IMR-90 (cell line): ENCODE results near the gene SLC35F3. TPM values are rescaled to one million over a fixed set of nuclear protein-coding genes. Genes with fewer than 3 reads are reported as not detected.

Source experiments
- ATAC-seq: fragments of 200-7000 bp; cut with Tn5 transposase; 2 replicates; pipeline ENCODE4 v1.9.1; 2020; ENCODE audit warnings: low read depth, mild to moderate bottlenecking, moderate library complexity
- BruUV-seq: library from RNA; stranded (reverse); fragments of 400-500 nt; replicated peaks from 2 replicates; lab custom pipeline; 2021; lab: Mats Ljungman, UMichigan
- CTCF ChIA-PET: fragments of 300-600 bp; formaldehyde crosslinking; extraction: SDS; loops from one replicate; lab custom pipeline; 2021; ENCODE audit warnings: antibody characterized with exemption; lab: Yijun Ruan, JAX
- POLR2A ChIA-PET: fragments of 300-600 bp; sonication (Branson Sonifier 250); formaldehyde crosslinking; loops from one replicate; lab custom pipeline; 2022; ENCODE audit warnings: antibody characterized with exemption; ENCODE audit not compliant: unreplicated experiment; lab: Charles Lee
- DNase-seq: peaks from one replicate; pipeline ENCODE4 v3.0.0; 2013
- H2AFZ ChIP-seq: replicated peaks from 2 replicates; pipeline ENCODE3; 2013; ENCODE audit warnings: low read length, mild to moderate bottlenecking; ENCODE audit not compliant: poor library complexity
- H2AK5ac ChIP-seq: 2 replicates; pipeline ENCODE4 v1.6.1; 2013; ENCODE audit warnings: low read depth, low read length, inconsistent platforms
- H2AK9ac ChIP-seq: replicated peaks from 2 replicates; pipeline ENCODE3; 2013; ENCODE audit warnings: mild to moderate bottlenecking, low read depth, low read length, moderate library complexity; ENCODE audit not compliant: poor library complexity
- H2BK120ac ChIP-seq: 2 replicates; pipeline ENCODE4 v1.6.1; 2013; ENCODE audit warnings: low read depth, low read length, inconsistent platforms
- H2BK15ac ChIP-seq: 3 replicates; pipeline ENCODE4 v1.6.1; 2013; ENCODE audit warnings: low read depth, low read length, inconsistent platforms
- H2BK20ac ChIP-seq: 2 replicates; pipeline ENCODE4 v1.6.1; 2013; ENCODE audit warnings: low read depth, mild to moderate bottlenecking, inconsistent platforms, low read length, moderate library complexity
- H2BK5ac ChIP-seq: 2 replicates; pipeline ENCODE4 v1.6.1; 2013; ENCODE audit warnings: mild to moderate bottlenecking, low read depth, low read length, inconsistent platforms; ENCODE audit not compliant: poor library complexity, severe bottlenecking
- H3K14ac ChIP-seq: replicated peaks from 2 replicates; pipeline ENCODE4 v1.6.1; 2013; ENCODE audit warnings: low read depth, low read length, inconsistent platforms
- H3K18ac ChIP-seq: 2 replicates; pipeline ENCODE4 v1.6.1; 2013; ENCODE audit warnings: low read depth, low read length, control low read depth
- H3K23ac ChIP-seq: 2 replicates; pipeline ENCODE4 v1.6.1; 2013; ENCODE audit warnings: low read depth, low read length, inconsistent platforms
- H3K27ac ChIP-seq: 2 replicates; pipeline ENCODE4 v1.5.1; 2013; ENCODE audit warnings: mild to moderate bottlenecking, control low read depth, low read length; ENCODE audit not compliant: insufficient read depth
- H3K27me3 ChIP-seq: 2 replicates; pipeline ENCODE4 v1.6.1; 2013; ENCODE audit warnings: low read length; ENCODE audit not compliant: control insufficient read depth, insufficient read depth
- H3K36me3 ChIP-seq: 2 replicates; pipeline ENCODE4 v1.6.1; 2013; ENCODE audit warnings: low read length, mixed read lengths; ENCODE audit not compliant: control insufficient read depth, insufficient read depth
- H3K4ac ChIP-seq: 2 replicates; pipeline ENCODE4 v1.6.1; 2013; ENCODE audit warnings: low read depth, low read length, inconsistent platforms
- H3K4me1 ChIP-seq: 2 replicates; pipeline ENCODE4 v1.6.1; 2013; ENCODE audit warnings: low read length, mixed read lengths; ENCODE audit not compliant: control insufficient read depth, insufficient read depth
- H3K4me2 ChIP-seq: 2 replicates; pipeline ENCODE4 v1.6.1; 2013; ENCODE audit warnings: low read depth, mild to moderate bottlenecking, control low read depth, low read length, moderate library complexity
- H3K4me3 ChIP-seq: 2 replicates; pipeline ENCODE4 v1.5.1; 2013; ENCODE audit warnings: low read depth, mild to moderate bottlenecking, control low read depth, low read length, moderate library complexity; ENCODE audit not compliant: insufficient read depth
- H3K56ac ChIP-seq: 2 replicates; pipeline ENCODE4 v1.6.1; 2013; ENCODE audit warnings: low read length, inconsistent platforms; ENCODE audit not compliant: insufficient read depth; ENCODE audit errors: extremely low read depth
- H3K79me1 ChIP-seq, 2 experiments: 2 replicates each; pipeline ENCODE4 v1.6.1; 2013; ENCODE audit warnings: low read length in 2 of 2, inconsistent platforms in 1 of 2, low read depth in 1 of 2
- H3K9ac ChIP-seq: 2 replicates; pipeline ENCODE4 v1.6.1; 2013; ENCODE audit warnings: low read depth, low read length, control low read depth
- H3K9me1 ChIP-seq: 2 replicates; pipeline ENCODE4 v1.6.1; 2013; ENCODE audit warnings: low read length, inconsistent platforms; ENCODE audit not compliant: insufficient read depth
- H3K9me3 ChIP-seq: 2 replicates; pipeline ENCODE4 v1.6.1; 2013; ENCODE audit warnings: low read length; ENCODE audit not compliant: control insufficient read depth, insufficient read depth
- H4K20me1 ChIP-seq: 2 replicates; pipeline ENCODE4 v1.6.1; 2013; ENCODE audit warnings: low read length, inconsistent platforms; ENCODE audit not compliant: insufficient read depth
- H4K5ac ChIP-seq: 2 replicates; pipeline ENCODE4 v1.6.1; 2013; ENCODE audit warnings: mild to moderate bottlenecking, low read depth, low read length, control low read depth
- H4K8ac ChIP-seq, 2 experiments: 2 replicates each; pipeline ENCODE4 v1.6.1; 2013; ENCODE audit warnings: low read depth in 2 of 2, low read length in 2 of 2, control low read depth in 1 of 2, inconsistent platforms in 1 of 2
- H4K91ac ChIP-seq: 2 replicates; pipeline ENCODE4 v1.6.1; 2013; ENCODE audit warnings: low read depth, low read length, inconsistent platforms; ENCODE audit not compliant: insufficient read depth
- BHLHE40 ChIP-seq: fragments of 150-350 bp; IDR thresholded peaks from 2 replicates; pipeline ENCODE4 v1.6.1; 2016; ENCODE audit warnings: mild to moderate bottlenecking, low read depth, low read length
- WGBS, 2 experiments: methylation state at CpG; one replicate each; pipeline versions ENCODE4 v1.1.5 to v1.1.7; 2013; ENCODE audit warnings: missing lambda C conversion rate in 2 of 2; ENCODE audit not compliant: insufficient read length in 1 of 2; ENCODE audit errors: extremely low coverage in 2 of 2; 5-methylcytosine and 5-hydroxymethylcytosine counted together
- dilution Hi-C: fragments of 300-500 bp; cut with HindIII; formaldehyde crosslinking; loops from one replicate; pipeline ENCODE4 v1.14.3; 2018; ENCODE audit warnings: low sequenced_read_pairs; ENCODE audit not compliant: unreplicated experiment
- in situ Hi-C: fragments of 300-500 bp; cut with MboI; formaldehyde crosslinking; loops from 3 replicates; pipeline ENCODE4 v1.14.3; 2019; ENCODE audit warnings: low sequenced_read_pairs, inconsistent platforms, mixed read lengths
- intact Hi-C: fragments of 100-400 bp; cut with micrococcal nuclease; formaldehyde crosslinking; loops from 2 replicates; pipeline ENCODE4 v1.10.0; 2022
- polyA plus RNA-seq, 3 experiments: library from polyadenylated mRNA; depleted of rRNA; stranded (reverse); fragments of >200 nt; gene quantifications; 2 replicates each; pipeline ENCODE4 v1.2.3, GENCODE V29; 2012; ENCODE audit warnings: low replicate concordance in 1 of 3
- total RNA-seq: library from RNA; depleted of rRNA; stranded (reverse); fragments of >200 nt; gene quantifications from 2 replicates; pipeline ENCODE4 v1.2.3, GENCODE V29; 2012

SLC35F3 gene
- total and polyA plus RNA-seq, 2 of the 4 experiments (the other 2 are of a cell fraction), result under 0.01 to 0.17 TPM

DNA sequence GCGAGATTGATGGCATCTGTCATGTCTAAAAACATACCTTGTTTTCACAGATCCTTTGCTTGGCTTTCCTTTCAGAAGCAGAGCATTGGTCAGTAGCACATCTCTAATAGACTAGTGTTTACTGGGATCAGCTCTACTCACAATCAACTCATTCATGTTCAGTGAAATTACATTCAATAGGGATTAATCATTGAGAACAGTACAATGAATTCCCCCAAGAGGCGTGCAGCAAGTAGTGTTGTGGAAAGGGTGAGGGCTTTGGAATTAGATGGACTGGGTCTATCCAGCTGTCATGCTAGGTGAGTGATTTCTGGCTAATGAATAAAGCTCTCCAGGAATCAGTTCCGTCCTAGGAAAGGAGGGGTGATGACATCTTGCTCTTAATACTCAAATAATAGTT is 313.6 kb downstream of the SLC35F3 start:
- no TSS peak for BruUV-seq
- no peak for ATAC-seq
- Histone ChIP-seq H4K8ac (no peak overlapping the region), H4K20me1 (no peaks in the 10 kb centered on the region), H2AFZ (no peak overlapping the region), H2BK120ac (no peak overlapping the region), H2AK9ac (no peak overlapping the region), H3K56ac (no peak overlapping the region), H4K91ac (no peak overlapping the region), H3K18ac (no peak overlapping the region), H3K4me1 (no peaks in the 10 kb centered on the region), H3K9me1 (no peaks in the 10 kb centered on the region), H3K36me3 (no peaks in the 10 kb centered on the region), H3K14ac (no peak overlapping the region), H3K27ac (no peak overlapping the region), H2BK20ac (no peak overlapping the region), H3K79me1 (no peaks in the 10 kb centered on the region), H3K27me3 (peaks cover 8% of the 10 kb centered on the region), H4K5ac (no peak overlapping the region), H3K4me2 (no peak overlapping the region), H2BK5ac (no peak overlapping the region), H3K23ac (no peak overlapping the region), H3K9me3 (no peaks in the 10 kb centered on the region), H2BK15ac (no peak overlapping the region), H3K9ac (no peak overlapping the region), H3K4me3 (no peak overlapping the region), H3K4ac (no peak overlapping the region), H2AK5ac (no peak overlapping the region)
- DNase-seq, result no peak
- no CpG with 5 or more reads among the region's 3 CpGs for WGBS, 2 experiments
- ChIA-PET CTCF (no interaction called here), POLR2A (no interaction called here)
- intact Hi-C loops, result no loop called here
- in situ Hi-C loops, result no loop called here
- dilution Hi-C loops, result no loop called here
- no peak for TF ChIP-seq BHLHE40
